ENCODE data around the gene NFKBIA. TPM values are rescaled to one million over a fixed set of nuclear protein-coding genes. Genes with fewer than 3 reads are reported as not detected.
"Not testable (repeated sequence)": the region's sequence is repeated elsewhere in the genome, so short reads cannot be mapped to it uniquely, and the experiment has no call there.

The NFKBIA gene
- total RNA-seq, 2 experiments from 2014 or later = 102 to 109 TPM

- Mint-ChIP-seq H3K9me3 (no peaks in the 10 kb centered on the region), H3K36me3 (ENCODE audit: low read depth) (no peaks in the 10 kb centered on the region)
- CTCF ChIA-PET = no interaction called here
These were observed 19.3 kb downstream of the NFKBIA start for GRCh38 chr14:35385042-35385839.

GRCh38 chr14:35384455-35385041 lies 20.0 kb downstream of the NFKBIA start:
- Mint-ChIP-seq H3K4me3 (no peak overlapping the region), H3K36me3 (ENCODE audit: low read depth) (no peaks in the 10 kb centered on the region), H3K4me1 (no peaks in the 10 kb centered on the region), H3K27ac (no peak overlapping the region), H3K9me3 (no peaks in the 10 kb centered on the region), H3K27me3 (no peaks in the 10 kb centered on the region)
- ChIA-PET POLR2A (interaction anchor here (0.8 to 1.6 kb wide), 2 partner anchors 9 to 20 kb away, joined by 3 to 4 read pairs; partner anchors contain the start of gene NFKBIA), CTCF (no interaction called here)
- DNase-seq = no peak

More at GRCh38 chr14:35385042-35385839, 19.3 kb downstream of the NFKBIA start:
- H3K4me3 Mint-ChIP-seq = no peak overlapping the region
- H3K4me1 Mint-ChIP-seq = no peaks in the 10 kb centered on the region
- no peak overlapping the region for H3K27ac Mint-ChIP-seq
- POLR2A ChIA-PET = interaction anchor here (0.9 kb wide), 1 partner anchor 154 kb away, joined by 3 read pairs; no protein-coding TSS in a partner anchor
- no peaks in the 10 kb centered on the region for H3K27me3 Mint-ChIP-seq
- DNase-seq = no peak

- Mint-ChIP-seq H3K9me3 (no peaks in the 10 kb centered on the region), H3K36me3 (ENCODE audit: low read depth) (no peaks in the 10 kb centered on the region), H3K4me1 (no peaks in the 10 kb centered on the region), H3K4me3 (no peak overlapping the region), H3K27me3 (no peaks in the 10 kb centered on the region), H3K27ac (no peak overlapping the region)
- POLR2A ChIA-PET = interaction anchor here (0.8 to 1.6 kb wide), 2 partner anchors 10 to 21 kb away, joined by 3 to 4 read pairs; partner anchors contain the start of gene NFKBIA
- DNase-seq = no peak
- CTCF ChIA-PET = no interaction called here
These were observed 20.7 kb downstream of the NFKBIA start for GRCh38 chr14:35383569-35384454.

- Mint-ChIP-seq H3K27ac (no peak overlapping the region), H3K4me1 (no peaks in the 10 kb centered on the region), H3K9me3 (no peaks in the 10 kb centered on the region), H3K36me3 (ENCODE audit: low read depth) (no peaks in the 10 kb centered on the region), H3K27me3 (no peaks in the 10 kb centered on the region), H3K4me3 (no peak overlapping the region)
- ChIA-PET CTCF (no interaction called here), POLR2A (interaction anchor here (1.1 kb wide), 1 partner anchor 21 kb away, joined by 3 read pairs; no protein-coding TSS in a partner anchor)
- no peak for DNase-seq
These were observed 23.8 kb downstream of the NFKBIA start for GRCh38 chr14:35380794-35381193.

GRCh38 chr14:35379234-35379933 lies 25.2 kb downstream of the NFKBIA start:
- DNase-seq; POLR2A ChIA-PET; H3K36me3 Mint-ChIP-seq (ENCODE audit: low read depth); H3K4me3 Mint-ChIP-seq; H3K27ac Mint-ChIP-seq; H3K27me3 Mint-ChIP-seq; H3K4me1 Mint-ChIP-seq; H3K9me3 Mint-ChIP-seq: not testable (repeated sequence)
- CTCF ChIA-PET = interaction anchor here (1.2 kb wide), 1 partner anchor 57 kb away, joined by 3 read pairs; no protein-coding TSS in a partner anchor

GRCh38 chr14:35378425-35379233 lies 25.9 kb downstream of the NFKBIA start:
- H3K4me3 Mint-ChIP-seq = no peak overlapping the region
- H3K27me3 Mint-ChIP-seq = no peaks in the 10 kb centered on the region
- no peak overlapping the region for H3K27ac Mint-ChIP-seq
- H3K4me1 Mint-ChIP-seq = no peaks in the 10 kb centered on the region
- no peaks in the 10 kb centered on the region for H3K9me3 Mint-ChIP-seq
- no peak for DNase-seq
- ChIA-PET POLR2A (interaction anchor here (0.6 kb wide), 1 partner anchor 323 kb away, joined by 3 read pairs; no protein-coding TSS in a partner anchor), CTCF (interaction anchor here (1.2 kb wide), 1 partner anchor 56 kb away, joined by 3 read pairs; no protein-coding TSS in a partner anchor)
- H3K36me3 Mint-ChIP-seq (ENCODE audit: low read depth) = no peaks in the 10 kb centered on the region

GRCh38 chr14:35375558-35376025 lies 29.0 kb downstream of the NFKBIA start:
- Mint-ChIP-seq H3K4me1 (no peaks in the 10 kb centered on the region), H3K27ac (no peak overlapping the region), H3K27me3 (no peaks in the 10 kb centered on the region), H3K4me3 (no peak overlapping the region), H3K36me3 (ENCODE audit: low read depth) (no peaks in the 10 kb centered on the region), H3K9me3 (peaks cover 8% of the 10 kb centered on the region)
- CTCF ChIA-PET = interaction anchor here (0.6 to 1.5 kb wide), 3 partner anchors 13 to 105 kb away, joined by 3 to 4 read pairs (median 3); partner anchors contain the start of gene NFKBIA
- DNase-seq = no peak
- POLR2A ChIA-PET = interaction anchor here (1.7 kb wide), 2 partner anchors 8 to 19 kb away, joined by 3 to 4 read pairs; no protein-coding TSS in a partner anchor

GRCh38 chr14:35374263-35374712 lies 30.3 kb downstream of the NFKBIA start:
- DNase-seq = no peak
- peaks cover 2% of the 10 kb centered on the region for H3K4me1 Mint-ChIP-seq
- no peaks in the 10 kb centered on the region for H3K27me3 Mint-ChIP-seq
- POLR2A ChIA-PET = interaction anchor here (1.6 to 1.7 kb wide), 2 partner anchors 9 to 18 kb away, joined by 4 read pairs; no protein-coding TSS in a partner anchor
- H3K4me3 Mint-ChIP-seq = no peak overlapping the region
- H3K36me3 Mint-ChIP-seq (ENCODE audit: low read depth) = no peaks in the 10 kb centered on the region
- no peak overlapping the region for H3K27ac Mint-ChIP-seq
- CTCF ChIA-PET = interaction anchor here (0.6 to 1.5 kb wide), 3 partner anchors 9 to 65 kb away, joined by 3 to 4 read pairs (median 4); partner anchors contain the start of gene NFKBIA
- peaks cover 10% of the 10 kb centered on the region for H3K9me3 Mint-ChIP-seq

GRCh38 chr14:35373208-35373607 lies 31.3 kb downstream of the NFKBIA start:
- DNase-seq, H3K4me3 Mint-ChIP-seq: not testable (repeated sequence)
- POLR2A ChIA-PET = interaction anchor here (1.6 kb wide), 1 partner anchor 7 kb away, joined by 4 read pairs; no protein-coding TSS in a partner anchor

GRCh38 chr14:35370969-35371368 lies 33.6 kb downstream of the NFKBIA start:
- no peaks in the 10 kb centered on the region for H3K36me3 Mint-ChIP-seq (ENCODE audit: low read depth)
- H3K27me3 Mint-ChIP-seq = no peaks in the 10 kb centered on the region
- ChIA-PET CTCF (no interaction called here), POLR2A (no interaction called here)
- peaks cover 21% of the 10 kb centered on the region for H3K4me1 Mint-ChIP-seq
- DNase-seq = no peak
- H3K27ac Mint-ChIP-seq = no peak overlapping the region
- peaks cover 10% of the 10 kb centered on the region for H3K9me3 Mint-ChIP-seq
- H3K4me3 Mint-ChIP-seq = no peak overlapping the region

More at GRCh38 chr14:35373208-35373607, 31.3 kb downstream of the NFKBIA start:
- H3K4me1 Mint-ChIP-seq; H3K27me3 Mint-ChIP-seq; H3K27ac Mint-ChIP-seq; H3K9me3 Mint-ChIP-seq; H3K36me3 Mint-ChIP-seq (ENCODE audit: low read depth); CTCF ChIA-PET: not testable (repeated sequence)

GRCh38 chr14:35369701-35370191 lies 34.8 kb downstream of the NFKBIA start:
- H3K27ac Mint-ChIP-seq = no peak overlapping the region
- DNase-seq = peak; percentile 18

More at GRCh38 chr14:35369701-35370191, 34.8 kb downstream of the NFKBIA start:
- POLR2A ChIA-PET = interaction anchor here (0.6 to 1.4 kb wide), 3 partner anchors 35 to 78 kb away, joined by 3 read pairs; partner anchors contain the start of genes NFKBIA and PSMA6
- Mint-ChIP-seq H3K36me3 (ENCODE audit: low read depth) (no peaks in the 10 kb centered on the region), H3K4me1 (peaks cover 31% of the 10 kb centered on the region), H3K4me3 (no peak overlapping the region), H3K9me3 (peaks cover 10% of the 10 kb centered on the region), H3K27me3 (no peaks in the 10 kb centered on the region)
- CTCF ChIA-PET = no interaction called here
